A673 (cell line): ENCODE results near the gene CLASP1.

Experiments used
- CTCF ChIP-seq: fragments of 300-800, 200-600 bp; sonication (generic); conservative IDR thresholded peaks from 2 replicates; pipeline ENCODE4 v1.5.1; 2017; ENCODE audit warnings: low read depth, mild to moderate bottlenecking, antibody characterized with exemption, low read length, moderate library complexity, mixed read lengths
- EZH2 ChIP-seq: fragments of 200-600 bp; sonication (generic); IDR thresholded peaks from 2 replicates; pipeline ENCODE4 v1.6.1; 2017; ENCODE audit warnings: borderline replicate concordance, low read depth, mild to moderate bottlenecking, mixed read lengths, antibody characterized with exemption, low read length; ENCODE audit not compliant: poor library complexity, severe bottlenecking

- TF ChIP-seq CTCF (no peak), EZH2 (no peak)
Measured at GRCh38 chr2:121664713-121665112, 15.5 kb upstream of the CLASP1 start.
